Testis (tissue), 3 donors: ENCODE results near the gene DTNB. TPM values are rescaled to one million over a fixed set of nuclear protein-coding genes. Genes with fewer than 3 reads are reported as not detected.
"Not testable (repeated sequence)": the region's sequence is repeated elsewhere in the genome, so short reads cannot be mapped to it uniquely, and the experiment has no call there.

Experiments used
- DNase-seq: peaks from one replicate; pipeline ENCODE4 v3.0.0-alpha.2; 2019
- H3K27ac ChIP-seq, 2 donors: fragments of 200-600 bp; sonication (generic); one replicate each; pipeline ENCODE4 v1.5.1; 2019
- H3K27me3 ChIP-seq: fragments of 200-600 bp; sonication (generic); one replicate; pipeline ENCODE4 v1.5.1; 2019
- H3K36me3 ChIP-seq: fragments of 200-600 bp; sonication (generic); one replicate; pipeline ENCODE4 v1.5.1; 2017; ENCODE audit warnings: low read depth; ENCODE audit errors: missing control alignments
- H3K4me1 ChIP-seq: fragments of 200-600 bp; sonication (generic); one replicate; pipeline ENCODE4 v1.5.1; 2019
- H3K4me3 ChIP-seq, 2 donors: fragments of 200-600 bp; sonication (generic); one replicate each; pipeline ENCODE4 v1.5.1; 2017 to 2019
- H3K9me3 ChIP-seq: fragments of 200-600 bp; sonication (generic); one replicate; pipeline ENCODE4 v1.5.1; 2017
- POLR2A ChIP-seq: fragments of 450-650 bp; IDR thresholded peaks from one replicate; pipeline ENCODE4 v1.6.1; 2017; ENCODE audit warnings: antibody characterized with exemption, mild to moderate bottlenecking, moderate library complexity
- WGBS, 2 donors: methylation state at CpG; one replicate each; pipeline ENCODE4 v1.1.5; 2018; 5-methylcytosine and 5-hydroxymethylcytosine counted together
- intact Hi-C: fragments of 100-400 bp; cut with DNase I; formaldehyde crosslinking; loops from one replicate; pipeline ENCODE4 v1.15.1; 2023; ENCODE audit warnings: low total_unique reads
- polyA plus RNA-seq: library from polyadenylated mRNA; stranded (reverse); fragments of 350-450 nt; fragmentation: Illumina TruSeq; extraction: RNeasy Lipid Tissue Mini Kit (QIAGEN cat#74804); gene quantifications from one replicate; pipeline ENCODE4 v1.2.3, GENCODE V29; 2014; ENCODE audit warnings: low read depth, low replicate concordance; ENCODE audit not compliant: insufficient read depth
- total RNA-seq, 2 donors: library from RNA; depleted of rRNA; stranded (reverse); fragments of >200 nt; gene quantifications; one replicate each; pipeline ENCODE4 v1.2.3, GENCODE V29; 2016
- TF ChIP-seq, protein P1 (sequence below), 3 experiments: fragments of 450-650 bp in 2 of 3; fragments of 200-600 bp in 1 of 3; sonication (generic) in 1 of 3; IDR thresholded peaks; one replicate each; pipeline ENCODE4 v1.5.1; 2016 to 2019; ENCODE audit warnings: antibody characterized with exemption in 3 of 3, mild to moderate bottlenecking in 2 of 3, moderate library complexity in 1 of 3

DTNB gene
- total and polyA plus RNA-seq, 3 donors from 2014 or later, result 21.9 to 47.3 (median 45.1) TPM

DNA sequence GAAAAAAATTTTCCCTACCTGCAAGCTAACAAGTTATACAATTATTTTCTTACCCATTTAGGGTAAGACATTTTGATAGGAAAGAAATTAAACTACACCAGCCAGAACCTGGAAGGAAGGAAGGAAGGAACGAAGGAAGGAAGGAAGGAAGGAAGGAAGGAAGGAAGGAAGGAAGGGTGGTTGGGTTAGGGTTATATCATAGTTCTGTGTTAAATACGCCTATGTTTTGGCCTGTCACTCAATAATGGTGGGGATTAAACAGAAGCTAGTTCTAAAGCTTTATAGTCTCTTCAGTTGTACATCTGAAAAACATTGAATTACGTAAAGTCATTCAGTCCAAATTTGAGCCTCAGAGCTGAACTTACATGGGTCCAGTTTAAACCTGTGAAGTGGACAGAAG, 256.7 kb downstream of the DTNB start:
- no peak for DNase-seq
- TF ChIP-seq, protein P1, sequence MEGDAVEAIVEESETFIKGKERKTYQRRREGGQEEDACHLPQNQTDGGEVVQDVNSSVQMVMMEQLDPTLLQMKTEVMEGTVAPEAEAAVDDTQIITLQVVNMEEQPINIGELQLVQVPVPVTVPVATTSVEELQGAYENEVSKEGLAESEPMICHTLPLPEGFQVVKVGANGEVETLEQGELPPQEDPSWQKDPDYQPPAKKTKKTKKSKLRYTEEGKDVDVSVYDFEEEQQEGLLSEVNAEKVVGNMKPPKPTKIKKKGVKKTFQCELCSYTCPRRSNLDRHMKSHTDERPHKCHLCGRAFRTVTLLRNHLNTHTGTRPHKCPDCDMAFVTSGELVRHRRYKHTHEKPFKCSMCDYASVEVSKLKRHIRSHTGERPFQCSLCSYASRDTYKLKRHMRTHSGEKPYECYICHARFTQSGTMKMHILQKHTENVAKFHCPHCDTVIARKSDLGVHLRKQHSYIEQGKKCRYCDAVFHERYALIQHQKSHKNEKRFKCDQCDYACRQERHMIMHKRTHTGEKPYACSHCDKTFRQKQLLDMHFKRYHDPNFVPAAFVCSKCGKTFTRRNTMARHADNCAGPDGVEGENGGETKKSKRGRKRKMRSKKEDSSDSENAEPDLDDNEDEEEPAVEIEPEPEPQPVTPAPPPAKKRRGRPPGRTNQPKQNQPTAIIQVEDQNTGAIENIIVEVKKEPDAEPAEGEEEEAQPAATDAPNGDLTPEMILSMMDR (IDR thresholded peaks at IDR 0.05), result no peak
- TF ChIP-seq POLR2A, result no peak
- peaks cover 2% of the 10 kb centered on the region for H3K4me1 ChIP-seq
- no peak overlapping the region for H3K27ac ChIP-seq
- intact Hi-C loops, result no loop called here
- H3K4me3 ChIP-seq, result no peak overlapping the region
- no peaks in the 10 kb centered on the region for H3K9me3 ChIP-seq
- WGBS, 2 donors, result 91% methylated on average over 2 to 3 of the region's 3 CpGs
- H3K27me3 ChIP-seq, result no peaks in the 10 kb centered on the region
- no peaks in the 10 kb centered on the region for H3K36me3 ChIP-seq

DNA sequence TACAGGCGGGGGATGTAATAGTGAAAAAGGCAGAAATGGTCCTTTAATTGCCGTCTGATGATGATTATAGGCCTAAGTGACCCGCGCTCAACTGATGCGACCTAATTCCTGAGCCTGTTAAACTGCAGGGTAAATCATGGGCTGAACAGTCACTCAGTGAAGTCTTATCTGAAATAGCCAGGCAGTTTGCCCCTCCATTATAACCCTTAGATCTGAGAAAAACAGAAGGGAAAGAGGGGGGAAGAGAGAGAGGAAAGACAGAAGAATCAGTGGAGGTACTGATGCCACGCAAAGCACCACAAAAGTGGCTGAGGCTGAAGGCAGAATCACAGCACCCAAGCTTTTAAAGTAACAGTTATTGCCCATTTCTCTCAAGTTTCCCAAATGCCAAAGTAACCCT, 258.6 kb downstream of the DTNB start:
- 96 to 97% methylated on average over 6 of the region's 6 CpGs for WGBS, 2 donors
- Histone ChIP-seq H3K27ac (no peak overlapping the region), H3K36me3 (no peaks in the 10 kb centered on the region), H3K9me3 (no peaks in the 10 kb centered on the region), H3K4me1 (peaks cover 10% of the 10 kb centered on the region), H3K4me3 (no peak overlapping the region), H3K27me3 (no peaks in the 10 kb centered on the region)
- TF ChIP-seq POLR2A, result no peak
- TF ChIP-seq, protein P1 (IDR thresholded peaks at IDR 0.05), result no peak
- intact Hi-C loops, result no loop called here
- no peak for DNase-seq

DNA sequence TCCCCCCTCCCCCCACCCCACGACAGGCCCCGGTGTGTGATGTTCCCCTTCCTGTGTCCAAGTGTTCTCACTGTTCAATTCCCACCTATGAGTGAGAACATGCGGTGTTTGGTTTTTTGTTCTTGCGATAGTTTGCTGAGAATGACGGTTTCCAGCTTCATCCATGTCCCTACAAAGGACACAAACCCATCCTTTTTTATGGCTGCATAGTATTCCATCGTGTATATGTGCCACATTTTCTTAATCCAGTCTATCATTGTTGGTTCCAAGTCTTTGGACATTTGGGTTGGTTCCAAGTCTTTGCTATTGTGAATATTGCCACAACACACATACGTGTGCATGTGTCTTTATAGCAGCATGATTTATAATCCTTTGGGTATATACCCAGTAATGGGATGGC, 260.0 kb downstream of the DTNB start:
- not testable (repeated sequence) for H3K36me3 ChIP-seq
- 97 to 99% methylated on average over 6 to 7 of the region's 7 CpGs for WGBS, 2 donors

DNA sequence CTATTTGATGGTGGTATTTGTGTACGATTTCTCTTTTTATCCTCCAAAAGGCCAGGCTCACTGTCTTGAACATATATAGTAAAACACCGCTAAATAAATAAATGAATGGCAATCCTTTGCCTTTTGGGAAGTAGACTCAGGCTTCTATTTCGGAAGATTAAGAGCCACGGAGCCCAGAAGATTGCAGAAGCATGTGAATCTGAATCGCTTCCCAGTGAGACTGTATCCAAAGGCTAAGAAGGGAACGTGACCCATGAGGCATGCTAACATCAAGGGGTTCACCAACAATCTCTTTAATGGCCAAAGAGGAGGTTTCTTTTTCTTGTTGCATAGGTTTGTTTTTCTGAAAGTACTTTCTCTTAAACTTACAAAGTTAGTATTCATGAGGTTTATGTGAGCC, 261.6 kb downstream of the DTNB start:
- intact Hi-C loops, result no loop called here
- DNase-seq, result no peak
- peaks cover 10% of the 10 kb centered on the region for H3K4me1 ChIP-seq
- H3K27me3 ChIP-seq, result no peaks in the 10 kb centered on the region
- no peaks in the 10 kb centered on the region for H3K9me3 ChIP-seq
- TF ChIP-seq POLR2A, result no peak
- no peak overlapping the region for H3K4me3 ChIP-seq
- H3K27ac ChIP-seq, result peak overlapping the region in 1 of 2 donors; percentile 61
- H3K36me3 ChIP-seq, result no peaks in the 10 kb centered on the region
- 33 to 40% methylated on average over 6 of the region's 6 CpGs for WGBS, 2 donors

More for the DNA sequence above, 260.0 kb downstream of the DTNB start:
- H3K4me3 ChIP-seq, H3K9me3 ChIP-seq, H3K27me3 ChIP-seq, H3K27ac ChIP-seq, intact Hi-C loops, DNase-seq: not testable (repeated sequence)
- peaks cover 10% of the 10 kb centered on the region for H3K4me1 ChIP-seq

DNA sequence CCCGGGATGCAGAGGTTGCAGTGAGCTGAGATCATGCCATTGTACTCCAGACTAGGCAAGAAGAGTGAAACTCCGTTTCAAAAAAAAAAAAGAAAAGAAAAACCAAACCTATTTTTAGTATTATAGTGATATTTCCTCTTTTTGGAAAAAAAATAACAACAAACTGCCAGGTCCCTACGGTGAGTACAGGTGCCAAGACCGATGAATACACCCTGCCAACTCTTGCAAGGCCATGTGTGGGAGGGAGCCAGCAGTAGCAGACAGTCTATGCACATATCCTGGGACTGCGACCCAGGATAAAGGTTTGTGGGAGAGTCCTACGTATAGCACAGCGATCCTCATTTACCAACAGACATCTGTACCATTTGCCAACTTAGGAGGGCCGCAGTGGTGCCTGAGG, 262.1 kb downstream of the DTNB start:
- no peak for TF ChIP-seq POLR2A
- TF ChIP-seq, protein P1 (IDR thresholded peaks at IDR 0.05), result no peak
- WGBS, 2 donors, result 19 to 38% methylated on average over 8 of the region's 8 CpGs
- H3K9me3 ChIP-seq, result no peaks in the 10 kb centered on the region

DNA sequence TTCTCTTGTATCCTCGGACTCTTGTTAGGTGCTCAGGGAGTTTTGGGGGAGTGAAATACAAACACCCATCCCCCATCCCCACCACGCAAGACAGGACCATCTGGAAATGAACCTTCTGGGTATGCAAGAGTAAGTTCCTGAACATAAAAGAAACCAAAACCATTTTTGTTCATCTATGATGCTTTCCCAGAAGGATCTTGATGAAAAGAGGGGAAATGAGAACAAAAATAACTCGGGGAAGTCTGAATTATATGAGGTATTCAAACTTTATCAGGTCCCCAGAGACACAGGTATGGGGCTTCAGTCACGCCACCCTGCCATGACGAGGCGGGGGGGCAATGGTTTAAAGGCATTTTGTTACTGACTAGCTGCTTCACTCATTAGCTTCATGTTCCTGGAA, 263.0 kb downstream of the DTNB start:
- Histone ChIP-seq H3K36me3 (no peaks in the 10 kb centered on the region), H3K27ac (no peak overlapping the region), H3K4me1 (peaks cover 10% of the 10 kb centered on the region), H3K4me3 (no peak overlapping the region), H3K27me3 (no peaks in the 10 kb centered on the region), H3K9me3 (no peaks in the 10 kb centered on the region)
- intact Hi-C loops, result no loop called here
- WGBS, 2 donors, result 66 to 75% methylated on average over 6 of the region's 6 CpGs
- no peak for DNase-seq
- no peak for TF ChIP-seq POLR2A
- TF ChIP-seq, protein P1 (IDR thresholded peaks at IDR 0.05), result no peak

More for the DNA sequence above, 262.1 kb downstream of the DTNB start:
- H3K27ac ChIP-seq, result peak overlapping the region in 1 of 2 donors; percentile 61
- no peaks in the 10 kb centered on the region for H3K36me3 ChIP-seq
- H3K4me3 ChIP-seq, result no peak overlapping the region
- DNase-seq, result peak; percentile 58
- H3K27me3 ChIP-seq, result no peaks in the 10 kb centered on the region
- intact Hi-C loops, result no loop called here
- H3K4me1 ChIP-seq, result peaks cover 10% of the 10 kb centered on the region
